ENCODE results near the gene FHOD3. TPM values are rescaled to one million over a fixed set of nuclear protein-coding genes. Genes with fewer than 3 reads are reported as not detected.
A peak's percentile ranks its signal among the peaks of the same experiment; 100 is the strongest.

FHOD3 gene
- total RNA-seq, 1 donor from 2014 or later: 346 TPM

DNA sequence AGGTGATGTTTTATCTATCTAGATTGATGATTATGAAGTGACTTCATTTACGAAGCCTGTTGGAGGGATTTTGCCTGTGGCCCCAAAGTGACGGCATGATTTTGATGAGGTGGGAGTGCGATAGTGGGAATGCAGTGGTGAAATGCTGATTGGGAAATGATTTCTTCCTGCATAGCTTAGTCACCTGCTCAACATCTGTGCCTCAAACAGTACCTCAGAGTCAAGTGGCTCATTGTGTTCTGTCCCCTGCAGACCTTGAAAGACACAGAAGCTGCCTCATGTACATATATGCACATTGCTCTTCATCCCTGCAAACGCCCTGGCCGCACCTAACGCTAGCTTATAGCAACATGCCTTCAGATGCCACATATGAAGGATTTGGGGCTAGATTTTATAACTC lies 330.1 kb downstream of the FHOD3 start:
- no peak overlapping the region for H3K4me3 ChIP-seq
- intact Hi-C loops (cut with micrococcal nuclease): no loop called here
- peak overlapping the region; percentile 90 for H3K27ac ChIP-seq (replicated peaks)
- peaks cover 98% of the 10 kb centered on the region for H3K4me1 ChIP-seq
- TF ChIP-seq, protein P1, sequence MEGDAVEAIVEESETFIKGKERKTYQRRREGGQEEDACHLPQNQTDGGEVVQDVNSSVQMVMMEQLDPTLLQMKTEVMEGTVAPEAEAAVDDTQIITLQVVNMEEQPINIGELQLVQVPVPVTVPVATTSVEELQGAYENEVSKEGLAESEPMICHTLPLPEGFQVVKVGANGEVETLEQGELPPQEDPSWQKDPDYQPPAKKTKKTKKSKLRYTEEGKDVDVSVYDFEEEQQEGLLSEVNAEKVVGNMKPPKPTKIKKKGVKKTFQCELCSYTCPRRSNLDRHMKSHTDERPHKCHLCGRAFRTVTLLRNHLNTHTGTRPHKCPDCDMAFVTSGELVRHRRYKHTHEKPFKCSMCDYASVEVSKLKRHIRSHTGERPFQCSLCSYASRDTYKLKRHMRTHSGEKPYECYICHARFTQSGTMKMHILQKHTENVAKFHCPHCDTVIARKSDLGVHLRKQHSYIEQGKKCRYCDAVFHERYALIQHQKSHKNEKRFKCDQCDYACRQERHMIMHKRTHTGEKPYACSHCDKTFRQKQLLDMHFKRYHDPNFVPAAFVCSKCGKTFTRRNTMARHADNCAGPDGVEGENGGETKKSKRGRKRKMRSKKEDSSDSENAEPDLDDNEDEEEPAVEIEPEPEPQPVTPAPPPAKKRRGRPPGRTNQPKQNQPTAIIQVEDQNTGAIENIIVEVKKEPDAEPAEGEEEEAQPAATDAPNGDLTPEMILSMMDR (IDR thresholded peaks at IDR 0.05; ENCODE audit: borderline replicate concordance): no peak
- DNase-seq: no peak
- no peaks in the 10 kb centered on the region for H3K36me3 ChIP-seq
- no peaks in the 10 kb centered on the region for H3K9me3 ChIP-seq (replicated peaks)
- no peaks in the 10 kb centered on the region for H3K27me3 ChIP-seq (ENCODE audit: low read depth)

DNA sequence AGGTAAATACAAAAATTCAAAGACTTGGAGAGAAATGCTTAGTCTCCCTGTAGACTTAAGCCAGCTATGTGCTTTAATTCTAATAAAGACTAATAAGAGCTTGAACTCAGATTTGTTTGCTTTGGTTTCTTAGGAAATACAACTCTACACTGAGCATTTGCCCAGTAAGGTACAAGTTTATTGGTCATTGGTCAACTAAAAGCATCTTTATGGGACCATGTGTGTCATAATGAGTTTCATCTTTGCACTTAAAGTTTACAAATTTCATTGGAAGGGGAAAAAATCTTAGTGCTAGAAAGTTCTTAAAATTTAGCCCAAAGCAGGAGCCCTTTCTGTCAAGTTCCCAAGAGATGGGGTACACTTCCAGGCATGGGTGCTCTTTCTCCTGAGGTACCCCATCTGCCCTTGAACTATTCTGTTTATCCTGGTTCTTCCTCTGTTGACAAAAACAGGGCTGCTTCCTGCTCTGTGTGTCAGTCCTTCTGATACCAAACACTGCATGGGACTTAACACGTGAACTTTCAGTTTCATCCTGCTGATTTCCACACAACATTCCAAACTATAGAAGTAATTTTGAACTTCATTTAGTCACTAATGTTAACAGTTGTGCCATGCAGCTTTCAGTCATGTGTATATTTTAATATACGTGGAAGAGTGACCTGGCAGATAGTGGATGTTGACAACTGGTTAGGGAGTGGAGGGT lies 331.1 kb downstream of the FHOD3 start:
- TF ChIP-seq, protein P1 (IDR thresholded peaks at IDR 0.05; ENCODE audit: borderline replicate concordance): no peak
- Histone ChIP-seq H3K27ac (replicated peaks) (peak overlapping the region; percentile 90), H3K4me3 (no peak overlapping the region), H3K36me3 (no peaks in the 10 kb centered on the region), H3K4me1 (peaks cover 97% of the 10 kb centered on the region), H3K27me3 (ENCODE audit: low read depth) (no peaks in the 10 kb centered on the region), H3K9me3 (replicated peaks) (no peaks in the 10 kb centered on the region)
- no peak for DNase-seq
- intact Hi-C loops (cut with micrococcal nuclease): no loop called here

DNA sequence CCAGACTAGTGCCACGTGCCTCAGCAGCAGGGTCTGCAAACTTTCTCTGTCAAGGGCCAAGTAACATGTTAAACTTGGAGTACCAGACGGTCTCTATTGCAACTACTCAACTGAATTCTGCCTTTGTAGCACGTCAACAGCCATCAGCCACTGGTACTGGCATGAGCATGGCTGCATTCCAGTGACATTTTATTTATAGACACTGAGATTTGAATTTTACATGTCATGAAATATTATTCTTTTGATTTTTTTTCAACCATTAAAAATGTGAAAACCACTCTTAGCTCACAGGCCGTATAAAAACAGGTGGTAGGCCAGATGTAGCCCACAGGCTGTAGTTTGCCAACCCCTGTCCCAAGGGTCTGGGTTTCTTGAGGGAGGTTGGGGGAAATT lies 331.6 kb downstream of the FHOD3 start:
- H3K27me3 ChIP-seq (ENCODE audit: low read depth): no peaks in the 10 kb centered on the region
- no peaks in the 10 kb centered on the region for H3K9me3 ChIP-seq (replicated peaks)
- peak overlapping the region; percentile 90 for H3K27ac ChIP-seq (replicated peaks)
- H3K36me3 ChIP-seq: no peaks in the 10 kb centered on the region
- H3K4me1 ChIP-seq: peaks cover 97% of the 10 kb centered on the region
- intact Hi-C loops (cut with micrococcal nuclease): no loop called here
- no peak overlapping the region for H3K4me3 ChIP-seq
- DNase-seq: peak; percentile 20
- TF ChIP-seq, protein P1 (IDR thresholded peaks at IDR 0.05; ENCODE audit: borderline replicate concordance): no peak

DNA sequence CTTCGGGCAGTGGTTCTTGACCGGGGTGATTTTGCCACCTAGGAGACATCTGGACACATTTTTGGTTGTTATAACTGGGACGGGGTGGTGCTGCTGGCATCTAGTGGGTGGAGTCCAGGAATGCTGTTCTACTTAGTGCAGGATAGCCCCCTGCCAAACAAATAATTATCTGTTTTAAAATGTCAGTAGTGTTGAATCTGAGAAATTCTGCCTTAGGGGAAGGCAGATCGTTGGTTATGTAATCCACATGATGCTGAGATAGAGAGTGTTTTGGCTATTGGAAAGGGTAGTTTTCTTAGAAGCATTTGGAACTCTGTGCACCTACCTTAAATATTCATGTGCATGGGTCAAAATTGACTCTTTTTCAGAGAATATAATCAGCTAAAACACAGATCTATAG lies 332.3 kb downstream of the FHOD3 start:
- TF ChIP-seq, protein P1 (IDR thresholded peaks at IDR 0.05; ENCODE audit: borderline replicate concordance): no peak
- DNase-seq: no peak
- Histone ChIP-seq H3K4me1 (peaks cover 97% of the 10 kb centered on the region), H3K36me3 (no peaks in the 10 kb centered on the region), H3K4me3 (no peak overlapping the region), H3K27me3 (ENCODE audit: low read depth) (no peaks in the 10 kb centered on the region), H3K27ac (replicated peaks) (peak overlapping the region; percentile 90), H3K9me3 (replicated peaks) (no peaks in the 10 kb centered on the region)
- intact Hi-C loops (cut with micrococcal nuclease): no loop called here

DNA sequence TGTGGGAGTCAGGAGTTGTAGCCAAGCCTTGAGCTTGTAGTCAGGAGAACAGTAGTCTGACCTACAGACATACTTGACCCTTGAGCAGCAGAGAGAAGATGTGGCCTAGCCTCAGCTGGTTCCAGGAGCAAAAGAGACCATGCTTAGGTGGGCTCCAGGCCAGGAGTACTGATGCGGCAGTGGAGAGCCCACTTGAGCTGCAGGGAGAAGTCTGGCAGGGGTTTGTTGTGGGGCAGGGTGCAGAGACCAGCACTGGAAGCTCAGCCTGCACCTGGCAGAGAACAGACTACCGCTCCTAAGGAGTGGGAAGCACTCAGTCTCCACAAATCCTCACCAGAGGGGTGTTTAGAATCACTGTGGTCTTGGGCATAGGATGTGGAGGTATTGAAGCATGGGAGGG lies 333.4 kb downstream of the FHOD3 start:
- Histone ChIP-seq H3K9me3 (replicated peaks) (no peaks in the 10 kb centered on the region), H3K4me3 (no peak overlapping the region), H3K27ac (replicated peaks) (peak overlapping the region; percentile 90), H3K4me1 (peaks cover 96% of the 10 kb centered on the region), H3K27me3 (ENCODE audit: low read depth) (no peaks in the 10 kb centered on the region), H3K36me3 (no peaks in the 10 kb centered on the region)
- TF ChIP-seq, protein P1 (IDR thresholded peaks at IDR 0.05; ENCODE audit: borderline replicate concordance): no peak
- DNase-seq: peak; percentile 47
- intact Hi-C loops (cut with micrococcal nuclease): no loop called here

Data from left ventricle myocardium inferior (tissue), 1 donor.